Neural progenitor cell (in vitro differentiated cells): ENCODE data around the gene SMYD2. TPM values are rescaled to one million over a fixed set of nuclear protein-coding genes. Genes with fewer than 3 reads are reported as not detected.

Experiments used
- DNase-seq: peaks from one replicate; pipeline ENCODE4 v3.0.0-alpha.2; 2016; ENCODE audit warnings: low spot score
- H2AFZ ChIP-seq: fragments of 200-600 bp; sonication (generic); replicated peaks from 2 replicates; pipeline ENCODE4 v1.6.1; 2016; ENCODE audit warnings: antibody characterized with exemption
- H3F3A ChIP-seq: fragments of 200-600 bp; sonication (generic); 2 replicates; pipeline ENCODE4 v1.6.1; 2016; ENCODE audit warnings: antibody characterized with exemption, low read depth
- H3K27ac ChIP-seq: fragments of 200-600 bp; sonication (generic); 2 replicates; pipeline ENCODE4 v1.5.1; 2016; ENCODE audit warnings: mild to moderate bottlenecking
- H3K27me3 ChIP-seq: fragments of 200-600 bp; sonication (generic); 2 replicates; pipeline ENCODE4 v1.6.1; 2016; ENCODE audit warnings: mild to moderate bottlenecking, moderate library complexity
- H3K36me3 ChIP-seq: fragments of 200-600 bp; sonication (generic); 2 replicates; pipeline ENCODE4 v1.5.1; 2016
- H3K4me1 ChIP-seq: fragments of 200-600 bp; sonication (generic); 2 replicates; pipeline ENCODE4 v1.6.1; 2016; ENCODE audit warnings: mixed run types
- H3K4me2 ChIP-seq: fragments of 200-600 bp; sonication (generic); 2 replicates; pipeline ENCODE4 v1.6.1; 2016
- H3K4me3 ChIP-seq: fragments of 200-600 bp; sonication (generic); 2 replicates; pipeline ENCODE4 v1.5.1; 2016
- H3K79me2 ChIP-seq: fragments of 200-600 bp; sonication (generic); 2 replicates; pipeline ENCODE4 v1.6.1; 2016; ENCODE audit warnings: low read depth
- H3K9ac ChIP-seq: fragments of 200-600 bp; sonication (generic); 2 replicates; pipeline ENCODE4 v1.6.1; 2016
- H3K9me3 ChIP-seq: fragments of 200-600 bp; sonication (generic); 2 replicates; pipeline ENCODE4 v1.5.1; 2016; ENCODE audit warnings: low read depth
- H4K20me1 ChIP-seq: fragments of 200-600 bp; sonication (generic); 2 replicates; pipeline ENCODE4 v1.6.1; 2016; ENCODE audit warnings: low read depth
- H3K27ac Mint-ChIP-seq: 3 replicates; pipeline ENCODE4 v1.8.0; 2021; ENCODE audit warnings: mixed read lengths
- H3K27me3 Mint-ChIP-seq: 2 replicates; pipeline ENCODE4 v1.8.0; 2022; ENCODE audit warnings: low read depth, mild to moderate bottlenecking, inconsistent platforms, moderate library complexity, mixed read lengths; ENCODE audit not compliant: insufficient read depth
- H3K36me3 Mint-ChIP-seq: 3 replicates; pipeline ENCODE4 v1.8.0; 2021; ENCODE audit warnings: mixed read lengths
- H3K4me1 Mint-ChIP-seq: 3 replicates; pipeline ENCODE4 v1.8.0; 2021; ENCODE audit warnings: mixed read lengths
- H3K4me3 Mint-ChIP-seq: 3 replicates; pipeline ENCODE4 v1.8.0; 2021; ENCODE audit warnings: mild to moderate bottlenecking, moderate library complexity, mixed read lengths
- H3K9me3 Mint-ChIP-seq: 3 replicates; pipeline ENCODE4 v1.8.0; 2020; ENCODE audit warnings: mixed read lengths
- EZH2 ChIP-seq: fragments of 200-600 bp; sonication (generic); IDR thresholded peaks from 2 replicates; pipeline ENCODE4 v1.6.1; 2017; ENCODE audit warnings: antibody characterized with exemption, mild to moderate bottlenecking, moderate library complexity
- EZH2phosphoT487 ChIP-seq: fragments of 200-600 bp; sonication (generic); IDR thresholded peaks from 2 replicates; pipeline ENCODE4 v1.6.1; 2017; ENCODE audit warnings: antibody characterized with exemption
- total RNA-seq: library from RNA; depleted of rRNA; stranded (reverse); fragments of >200 nt; gene quantifications from 2 replicates; pipeline ENCODE4 v1.2.3, GENCODE V29; 2015; ENCODE audit warnings: low replicate concordance
- TF ChIP-seq, protein P1 (sequence below): fragments of 200-600 bp; sonication (generic); IDR thresholded peaks from 2 replicates; pipeline ENCODE4 v1.5.1; 2017; ENCODE audit warnings: antibody characterized with exemption, mild to moderate bottlenecking

Gene SMYD2
- total RNA-seq, 1 donor from 2014 or later, result 20.5 TPM

DNA sequence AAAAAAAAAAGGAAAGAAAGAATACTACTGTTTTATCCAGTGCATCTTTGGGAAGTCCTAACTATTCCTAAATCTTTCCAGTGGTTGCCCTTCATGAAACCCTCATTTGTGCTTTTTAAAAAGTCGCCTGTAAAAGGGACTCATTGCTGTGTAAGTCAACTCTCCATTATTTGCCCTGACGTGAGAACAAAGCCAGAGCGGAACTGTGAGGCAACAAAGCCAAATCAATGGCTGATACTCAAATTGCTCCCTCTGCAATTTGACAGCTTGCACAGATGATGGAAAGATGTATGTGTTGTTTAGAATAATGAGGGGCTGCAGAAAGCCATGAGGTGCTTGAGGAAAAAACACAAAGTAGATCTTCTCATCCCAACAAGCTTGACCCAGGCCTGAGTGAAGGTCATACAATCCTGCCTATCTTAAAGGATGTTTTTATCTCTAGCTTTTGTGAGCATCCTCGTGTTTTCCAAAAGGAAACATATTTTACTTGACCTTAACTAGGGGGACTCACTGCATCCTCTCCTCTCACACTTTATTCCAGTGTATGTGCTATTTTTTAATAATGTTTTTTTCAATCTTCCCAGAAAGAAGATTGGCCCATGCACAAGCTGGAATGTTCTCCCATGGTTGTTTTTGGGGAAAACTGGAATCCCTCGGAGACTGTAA is 33.4 kb downstream of the SMYD2 start:
- peak overlapping the region; percentile 74 for H3K27ac Mint-ChIP-seq
- DNase-seq, result no peak
- H3K4me1 Mint-ChIP-seq, result peaks cover 53% of the 10 kb centered on the region
- Histone ChIP-seq H3K9ac (no peak overlapping the region), H4K20me1 (no peaks in the 10 kb centered on the region), H3K36me3 (no peaks in the 10 kb centered on the region), H3K4me2 (no peak overlapping the region), H3K27me3 (peaks cover 18% of the 10 kb centered on the region), H3K4me1 (peaks cover 42% of the 10 kb centered on the region), H2AFZ (no peak overlapping the region), H3K4me3 (no peak overlapping the region), H3K79me2 (no peaks in the 10 kb centered on the region), H3F3A (peaks cover 6% of the 10 kb centered on the region), H3K27ac (no peak overlapping the region), H3K9me3 (no peaks in the 10 kb centered on the region)
- peaks cover 13% of the 10 kb centered on the region for H3K36me3 Mint-ChIP-seq
- no peaks in the 10 kb centered on the region for H3K9me3 Mint-ChIP-seq
- TF ChIP-seq, protein P1, sequence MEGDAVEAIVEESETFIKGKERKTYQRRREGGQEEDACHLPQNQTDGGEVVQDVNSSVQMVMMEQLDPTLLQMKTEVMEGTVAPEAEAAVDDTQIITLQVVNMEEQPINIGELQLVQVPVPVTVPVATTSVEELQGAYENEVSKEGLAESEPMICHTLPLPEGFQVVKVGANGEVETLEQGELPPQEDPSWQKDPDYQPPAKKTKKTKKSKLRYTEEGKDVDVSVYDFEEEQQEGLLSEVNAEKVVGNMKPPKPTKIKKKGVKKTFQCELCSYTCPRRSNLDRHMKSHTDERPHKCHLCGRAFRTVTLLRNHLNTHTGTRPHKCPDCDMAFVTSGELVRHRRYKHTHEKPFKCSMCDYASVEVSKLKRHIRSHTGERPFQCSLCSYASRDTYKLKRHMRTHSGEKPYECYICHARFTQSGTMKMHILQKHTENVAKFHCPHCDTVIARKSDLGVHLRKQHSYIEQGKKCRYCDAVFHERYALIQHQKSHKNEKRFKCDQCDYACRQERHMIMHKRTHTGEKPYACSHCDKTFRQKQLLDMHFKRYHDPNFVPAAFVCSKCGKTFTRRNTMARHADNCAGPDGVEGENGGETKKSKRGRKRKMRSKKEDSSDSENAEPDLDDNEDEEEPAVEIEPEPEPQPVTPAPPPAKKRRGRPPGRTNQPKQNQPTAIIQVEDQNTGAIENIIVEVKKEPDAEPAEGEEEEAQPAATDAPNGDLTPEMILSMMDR, result no peak
- no peak for TF ChIP-seq EZH2phosphoT487
- no peak for TF ChIP-seq EZH2
- H3K4me3 Mint-ChIP-seq, result no peak overlapping the region
- peaks cover 4% of the 10 kb centered on the region for H3K27me3 Mint-ChIP-seq

DNA sequence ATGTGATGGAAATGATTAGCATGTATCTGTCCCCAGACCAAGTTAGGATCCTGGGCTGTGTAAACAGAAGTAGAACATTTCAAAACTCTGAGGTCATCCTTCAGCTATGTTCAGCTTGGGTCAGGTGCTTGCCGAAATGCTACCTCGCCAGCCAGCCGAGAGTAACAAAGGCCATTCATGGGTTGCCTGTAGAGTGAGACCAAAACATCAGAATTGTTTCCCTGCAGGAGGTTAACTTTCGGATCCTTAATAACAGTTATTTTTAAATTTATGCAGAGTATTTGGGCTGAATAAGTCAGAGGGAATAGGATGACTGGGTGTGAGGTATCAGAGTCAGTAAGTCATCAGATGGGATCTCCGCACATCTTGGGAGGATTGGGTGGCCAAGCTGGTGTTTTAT is 35.6 kb downstream of the SMYD2 start:
- Histone ChIP-seq H4K20me1 (no peaks in the 10 kb centered on the region), H3F3A (no peaks in the 10 kb centered on the region), H3K4me3 (no peak overlapping the region), H3K27me3 (peaks cover 18% of the 10 kb centered on the region), H3K36me3 (no peaks in the 10 kb centered on the region), H3K9me3 (no peaks in the 10 kb centered on the region), H2AFZ (no peak overlapping the region), H3K79me2 (no peaks in the 10 kb centered on the region), H3K9ac (no peak overlapping the region), H3K4me2 (no peak overlapping the region), H3K27ac (no peak overlapping the region), H3K4me1 (peaks cover 33% of the 10 kb centered on the region)
- H3K4me1 Mint-ChIP-seq, result peaks cover 47% of the 10 kb centered on the region
- peaks cover 13% of the 10 kb centered on the region for H3K36me3 Mint-ChIP-seq
- TF ChIP-seq, protein P1, result no peak
- TF ChIP-seq EZH2 (no peak), EZH2phosphoT487 (no peak)
- DNase-seq, result peak; percentile 34
- no peak overlapping the region for H3K4me3 Mint-ChIP-seq
- H3K27me3 Mint-ChIP-seq, result peaks cover 4% of the 10 kb centered on the region
- no peak overlapping the region for H3K27ac Mint-ChIP-seq
- no peaks in the 10 kb centered on the region for H3K9me3 Mint-ChIP-seq

DNA sequence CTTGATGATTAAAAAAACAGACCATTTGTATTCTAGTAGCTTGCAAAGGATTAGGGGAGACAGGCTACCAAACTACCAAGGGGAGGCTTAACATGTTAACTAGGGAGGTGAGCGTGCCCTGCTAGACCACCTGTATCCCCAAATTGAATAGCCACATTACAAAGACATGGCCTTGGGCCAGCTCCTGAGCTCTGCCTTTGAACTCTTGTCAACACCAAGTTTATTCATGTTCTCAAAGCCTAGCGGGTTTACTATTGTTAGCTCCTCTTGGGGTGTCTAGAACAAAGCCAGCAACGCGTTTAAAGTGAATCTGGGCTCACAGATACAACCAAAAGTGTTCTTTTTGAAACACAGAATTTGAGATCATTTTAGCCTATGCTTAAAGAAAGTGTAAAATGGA is 36.3 kb downstream of the SMYD2 start:
- Histone ChIP-seq H3K9me3 (no peaks in the 10 kb centered on the region), H3K79me2 (no peaks in the 10 kb centered on the region), H2AFZ (no peak overlapping the region), H3K4me3 (no peak overlapping the region), H4K20me1 (no peaks in the 10 kb centered on the region), H3K4me1 (peaks cover 28% of the 10 kb centered on the region), H3K4me2 (no peak overlapping the region), H3K9ac (no peak overlapping the region), H3F3A (no peaks in the 10 kb centered on the region), H3K27ac (no peak overlapping the region), H3K27me3 (peaks cover 18% of the 10 kb centered on the region), H3K36me3 (no peaks in the 10 kb centered on the region)
- Mint-ChIP-seq H3K9me3 (no peaks in the 10 kb centered on the region), H3K27ac (peak overlapping the region; percentile 11), H3K36me3 (peaks cover 15% of the 10 kb centered on the region), H3K4me1 (peaks cover 41% of the 10 kb centered on the region), H3K4me3 (no peak overlapping the region), H3K27me3 (peaks cover 4% of the 10 kb centered on the region)
- TF ChIP-seq, protein P1, result no peak
- TF ChIP-seq EZH2phosphoT487 (no peak), EZH2 (no peak)
- DNase-seq, result no peak
